Tibial nerve (tissue), 4 donors: ENCODE data around the gene PDZRN3. TPM values are rescaled to one million over a fixed set of nuclear protein-coding genes. Genes with fewer than 3 reads are reported as not detected.

Experiments used
- DNase-seq, 2 donors: peaks; one replicate each; pipeline ENCODE4 v3.0.0-alpha.2; 2019; ENCODE audit warnings: low spot score in 2 of 2
- H3K27ac ChIP-seq, 4 donors: fragments of 200-600 bp; sonication (generic) in 3 of 4; one replicate each; pipeline ENCODE4 v1.5.1; 2017 to 2019; ENCODE audit warnings: mild to moderate bottlenecking in 1 of 4
- H3K27me3 ChIP-seq, 2 donors: fragments of 200-600 bp; sonication (generic) in 1 of 2; one replicate each; pipeline versions ENCODE4 v1.5.1 to v1.6.0; 2017 to 2019
- H3K36me3 ChIP-seq, 3 donors: fragments of 200-600 bp; sonication (generic); one replicate each; pipeline ENCODE4 v1.5.1; 2018 to 2019
- H3K4me1 ChIP-seq, 4 donors: fragments of 200-600 bp; sonication (generic) in 3 of 4; one replicate each; pipeline ENCODE4 v1.5.1; 2017 to 2019
- H3K4me3 ChIP-seq, 4 donors: fragments of 200-600 bp; sonication (generic) in 3 of 4; one replicate each; pipeline ENCODE4 v1.5.1; 2017 to 2019; ENCODE audit warnings: mild to moderate bottlenecking in 1 of 4, moderate library complexity in 1 of 4
- H3K9me3 ChIP-seq, 4 donors: fragments of 200-600 bp; sonication (generic) in 3 of 4; one replicate each; pipeline ENCODE4 v1.5.1; 2017 to 2019
- CTCF ChIP-seq, 5 experiments: fragments of 200-600 bp in 3 of 5; fragments of 450-650 bp in 2 of 5; sonication (generic) in 3 of 5; IDR thresholded peaks; one replicate each; pipeline ENCODE4 v1.5.1; 2016 to 2019; ENCODE audit warnings: antibody characterized with exemption in 5 of 5, mild to moderate bottlenecking in 3 of 5, moderate library complexity in 2 of 5
- EP300 ChIP-seq, 2 donors: sonication (generic); formaldehyde crosslinking; IDR thresholded peaks; one replicate each; pipeline ENCODE4 v1.6.1; 2017; ENCODE audit warnings: antibody characterized with exemption in 2 of 2, mild to moderate bottlenecking in 1 of 2
- POLR2A ChIP-seq, 2 donors: fragments of 450-650 bp; IDR thresholded peaks; one replicate each; pipeline ENCODE4 v1.6.1; 2017; ENCODE audit warnings: antibody characterized with exemption in 2 of 2, mild to moderate bottlenecking in 2 of 2, moderate library complexity in 2 of 2
- WGBS, 2 donors: methylation state at CpG; one replicate each; pipeline ENCODE4 v1.1.5; 2018; 5-methylcytosine and 5-hydroxymethylcytosine counted together
- total RNA-seq, 4 donors: library from RNA; depleted of rRNA; stranded (reverse); fragments of >200 nt; gene quantifications; one replicate each; pipeline ENCODE4 v1.1.0, GENCODE V29; 2016

Gene PDZRN3
- total RNA-seq, 4 donors from 2014 or later: 48.3 to 87.2 (median 64.3) TPM

- WGBS, 2 donors: 51 to 59% methylated on average over 21 of the region's 21 CpGs
- no peaks in the 10 kb centered on the region for H3K36me3 ChIP-seq
- peaks cover 0 to 34% (median 24%) of the 10 kb centered on the region in 4 donors for H3K4me1 ChIP-seq
- no peak overlapping the region for H3K4me3 ChIP-seq
- H3K27ac ChIP-seq: peak overlapping the region in 2 of 4 donors; percentile 3 to 62
- no peak for DNase-seq
- no peak for TF ChIP-seq POLR2A (IDR thresholded peaks at IDR 0.05)
- TF ChIP-seq EP300 (IDR thresholded peaks at IDR 0.05): no peak
- TF ChIP-seq CTCF (IDR thresholded peaks at IDR 0.05): no peak
- H3K9me3 ChIP-seq: no peaks in the 10 kb centered on the region
- no peaks in the 10 kb centered on the region for H3K27me3 ChIP-seq
These were observed 112.9 kb downstream of the PDZRN3 start for GRCh38 chr3:73511571-73512525.

- no peak overlapping the region for H3K4me3 ChIP-seq
- peak overlapping the region in 1 of 4 donors; percentile 62 for H3K27ac ChIP-seq
- H3K9me3 ChIP-seq: no peaks in the 10 kb centered on the region
- no peak for DNase-seq
- H3K4me1 ChIP-seq: peaks cover 0 to 31% (median 24%) of the 10 kb centered on the region in 4 donors
- 85 to 86% methylated on average over 3 of the region's 3 CpGs for WGBS, 2 donors
- TF ChIP-seq POLR2A (IDR thresholded peaks at IDR 0.05) (no peak), CTCF (IDR thresholded peaks at IDR 0.05) (no peak), EP300 (IDR thresholded peaks at IDR 0.05) (no peak)
- H3K36me3 ChIP-seq: no peaks in the 10 kb centered on the region
- no peaks in the 10 kb centered on the region for H3K27me3 ChIP-seq
These were observed 114.0 kb downstream of the PDZRN3 start for GRCh38 chr3:73510784-73511183.

GRCh38 chr3:73510334-73510733 is 114.4 kb downstream of the PDZRN3 start:
- 83 to 89% methylated on average over 4 of the region's 4 CpGs for WGBS, 2 donors
- DNase-seq: no peak
- H3K4me3 ChIP-seq: no peak overlapping the region
- H3K4me1 ChIP-seq: peaks cover 0 to 31% (median 24%) of the 10 kb centered on the region in 4 donors
- H3K27me3 ChIP-seq: no peaks in the 10 kb centered on the region
- H3K27ac ChIP-seq: peak overlapping the region in 1 of 4 donors; percentile 21
- TF ChIP-seq POLR2A (IDR thresholded peaks at IDR 0.05) (no peak), EP300 (IDR thresholded peaks at IDR 0.05) (no peak), CTCF (IDR thresholded peaks at IDR 0.05) (no peak)
- no peaks in the 10 kb centered on the region for H3K9me3 ChIP-seq
- no peaks in the 10 kb centered on the region for H3K36me3 ChIP-seq

- H3K27ac ChIP-seq: peak overlapping the region in 2 of 4 donors; percentile 6 to 21
- TF ChIP-seq EP300 (IDR thresholded peaks at IDR 0.05) (no peak), POLR2A (IDR thresholded peaks at IDR 0.05) (no peak), CTCF (IDR thresholded peaks at IDR 0.05) (no peak)
- DNase-seq: no peak
- WGBS, 2 donors: 54 to 61% methylated on average over 7 of the region's 7 CpGs
- H3K36me3 ChIP-seq: no peaks in the 10 kb centered on the region
- no peaks in the 10 kb centered on the region for H3K9me3 ChIP-seq
- H3K4me3 ChIP-seq: no peak overlapping the region
- no peaks in the 10 kb centered on the region for H3K27me3 ChIP-seq
- peaks cover 0 to 31% (median 24%) of the 10 kb centered on the region in 4 donors for H3K4me1 ChIP-seq
These were observed 114.9 kb downstream of the PDZRN3 start for GRCh38 chr3:73509816-73510215.

- Histone ChIP-seq H3K27me3 (no peaks in the 10 kb centered on the region), H3K9me3 (no peaks in the 10 kb centered on the region), H3K4me1 (peaks cover 0 to 31% (median 26%) of the 10 kb centered on the region in 4 donors), H3K4me3 (no peak overlapping the region), H3K27ac (peak overlapping the region in 2 of 4 donors; percentile 6 to 37), H3K36me3 (no peaks in the 10 kb centered on the region)
- no peak for DNase-seq
- 72 to 76% methylated on average over 5 of the region's 5 CpGs for WGBS, 2 donors
- TF ChIP-seq CTCF (IDR thresholded peaks at IDR 0.05) (no peak), EP300 (IDR thresholded peaks at IDR 0.05) (no peak), POLR2A (IDR thresholded peaks at IDR 0.05) (no peak)
These were observed 115.7 kb downstream of the PDZRN3 start for GRCh38 chr3:73509066-73509465.
